Activated naive CD4-positive, alpha-beta T cell treated with anti-CD3 and anti-CD28 coated beads, Interleukin-2, amount 50 U/mL, for 72 hours (primary cell): ENCODE data around the gene FGD4. TPM values are rescaled to one million over a fixed set of nuclear protein-coding genes. Genes with fewer than 3 reads are reported as not detected.

Experiments used
- ATAC-seq, 2 donors: fragments of 150-1000 bp; cut with Tn5 transposase; 2 replicates each; pipeline ENCODE4 v1.10.0; 2021; ENCODE audit warnings: mild to moderate bottlenecking in 2 of 2, moderate library complexity in 2 of 2
- DNase-seq, 2 donors: peaks; one replicate each; pipeline ENCODE4 v3.0.0; 2021 to 2022; ENCODE audit warnings: low spot score in 2 of 2
- H3K27ac Mint-ChIP-seq, 2 donors: one replicate each; pipeline ENCODE4 v1.8.0; 2022; ENCODE audit warnings: mild to moderate bottlenecking in 2 of 2, mixed read lengths in 2 of 2
- H3K36me3 Mint-ChIP-seq, 2 donors: one replicate each; pipeline ENCODE4 v1.8.0; 2022; ENCODE audit warnings: mixed read lengths in 2 of 2
- H3K9me3 Mint-ChIP-seq, 2 donors: one replicate each; pipeline ENCODE4 v1.8.0; 2022; ENCODE audit warnings: mixed read lengths in 2 of 2
- total RNA-seq, 2 donors: library from RNA; stranded (reverse); gene quantifications; one replicate each; pipeline ENCODE4 v1.2.3, GENCODE V29; 2022

Gene FGD4
- under 1 TPM; 0.11 to 0.66 TPM for total RNA-seq

DNA sequence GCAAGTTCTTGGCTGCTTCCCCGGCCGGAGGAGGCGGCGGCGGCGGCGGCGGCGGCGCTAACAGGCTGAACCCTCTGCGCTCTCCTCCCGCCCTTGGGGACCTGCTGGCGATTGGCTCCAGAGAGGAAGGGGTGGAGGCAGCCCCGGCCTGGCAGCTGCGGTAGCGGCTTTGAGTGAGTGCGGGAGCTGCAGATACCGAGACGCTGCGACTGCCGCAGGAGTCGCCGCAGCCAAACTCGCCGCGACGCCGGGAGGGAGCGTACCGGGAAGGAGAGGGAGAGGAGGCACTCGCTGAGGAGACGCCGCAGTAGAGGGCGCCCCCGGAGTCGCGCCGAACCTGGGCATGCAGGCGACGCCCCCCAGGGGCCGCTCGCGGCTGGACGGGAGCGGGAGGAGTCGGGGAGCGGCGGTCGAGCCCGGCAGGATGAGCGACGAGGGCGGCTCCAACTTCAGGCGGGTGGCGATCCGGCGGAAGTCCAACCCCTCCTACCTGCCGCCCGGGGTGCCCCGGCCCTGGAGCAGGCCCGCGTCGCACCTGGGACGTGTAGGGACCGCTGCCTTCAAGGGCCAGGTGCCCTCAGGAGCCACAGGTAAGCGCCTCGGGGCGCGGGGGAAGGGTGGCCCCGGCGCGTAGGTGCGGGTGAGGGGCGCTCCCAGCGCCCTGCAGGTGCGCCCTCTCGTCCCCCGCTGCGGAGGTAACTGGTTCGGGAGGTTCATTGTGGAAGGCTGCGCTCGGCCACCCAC is at the start of gene FGD4:
Gene FGD4, plus strand, starts transcription at position 189 of the 744 bp plus-strand sequence.
- Mint-ChIP-seq H3K36me3 (peaks cover 0 to 5% of the 10 kb centered on the region in 2 donors), H3K9me3 (no peaks in the 10 kb centered on the region), H3K27ac (no peak within 1 kb of the TSS)
- peak; percentile 95 to 97 for ATAC-seq
- DNase-seq: peak; percentile 64 to 69

DNA sequence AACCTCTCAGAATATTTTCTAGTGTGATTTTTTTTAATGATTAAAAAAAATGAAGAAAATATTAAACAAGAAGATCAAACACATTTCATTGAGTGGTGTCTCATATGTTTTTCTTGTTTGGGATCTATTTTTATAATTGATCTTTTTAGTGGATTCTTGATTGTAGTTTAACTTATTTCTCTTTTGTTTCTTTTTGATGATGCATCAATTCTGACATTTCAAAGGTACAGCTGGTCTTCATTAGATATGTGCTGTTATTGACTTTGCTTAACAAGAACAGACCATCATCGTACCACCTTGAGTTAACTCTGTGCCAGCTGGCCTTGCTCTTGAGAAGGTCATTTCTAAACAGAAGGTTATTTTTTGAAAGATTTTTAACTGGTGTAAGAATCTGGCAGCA is 45.8 kb upstream of the FGD4 start:
- ATAC-seq (no peak), DNase-seq (no peak)
- Mint-ChIP-seq H3K36me3 (no peaks in the 10 kb centered on the region), H3K9me3 (no peaks in the 10 kb centered on the region), H3K27ac (no peak overlapping the region)

GRCh38 chr12:32357601-32358249 is 41.6 kb upstream of the FGD4 start:
- no peaks in the 10 kb centered on the region for H3K9me3 Mint-ChIP-seq
- no peak overlapping the region for H3K27ac Mint-ChIP-seq
- DNase-seq: no peak
- no peaks in the 10 kb centered on the region for H3K36me3 Mint-ChIP-seq
- no peak for ATAC-seq

DNA sequence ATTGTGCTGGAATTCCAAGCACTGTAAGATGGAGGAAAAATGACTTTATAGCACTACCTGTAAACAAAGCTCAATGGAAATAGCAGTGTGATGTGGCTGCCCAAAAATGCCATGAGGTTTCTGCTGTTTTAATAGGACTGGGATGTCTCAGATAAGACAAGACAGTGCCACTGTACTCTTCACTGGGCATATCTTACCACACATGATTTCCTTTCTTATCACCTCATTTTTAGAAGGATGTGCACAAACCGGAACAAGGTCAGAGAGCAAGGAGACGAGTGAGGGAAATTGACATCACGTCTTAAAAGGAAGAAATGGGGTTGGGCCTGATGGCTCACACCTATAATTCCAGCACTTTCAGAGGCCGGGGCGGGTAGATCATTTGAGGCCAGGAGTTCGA is 38.4 kb upstream of the FGD4 start:
- DNase-seq (no peak), ATAC-seq (no peak)
- H3K27ac Mint-ChIP-seq: no peak overlapping the region
- no peaks in the 10 kb centered on the region for H3K9me3 Mint-ChIP-seq
- no peaks in the 10 kb centered on the region for H3K36me3 Mint-ChIP-seq

- no peak overlapping the region for H3K27ac Mint-ChIP-seq
- H3K9me3 Mint-ChIP-seq: no peaks in the 10 kb centered on the region
- ATAC-seq (no peak), DNase-seq (no peak)
- H3K36me3 Mint-ChIP-seq: no peaks in the 10 kb centered on the region
Measured at GRCh38 chr12:32362892-32363291, 36.5 kb upstream of the FGD4 start.

GRCh38 chr12:32365473-32366064 is 33.8 kb upstream of the FGD4 start:
- no peak overlapping the region for H3K27ac Mint-ChIP-seq
- ATAC-seq (peak; percentile 48 to 59), DNase-seq (peak in 1 of 2 donors; percentile 32)
- no peaks in the 10 kb centered on the region for H3K9me3 Mint-ChIP-seq
- no peaks in the 10 kb centered on the region for H3K36me3 Mint-ChIP-seq

- ATAC-seq: no peak
- H3K36me3 Mint-ChIP-seq: no peaks in the 10 kb centered on the region
Measured at GRCh38 chr12:32366714-32367113, 32.6 kb upstream of the FGD4 start.

GRCh38 chr12:32367381-32367780 is 32.0 kb upstream of the FGD4 start:
- no peaks in the 10 kb centered on the region for H3K36me3 Mint-ChIP-seq

More at GRCh38 chr12:32366714-32367113, 32.6 kb upstream of the FGD4 start:
- H3K9me3 Mint-ChIP-seq: no peaks in the 10 kb centered on the region
- no peak overlapping the region for H3K27ac Mint-ChIP-seq
- no peak for DNase-seq

DNA sequence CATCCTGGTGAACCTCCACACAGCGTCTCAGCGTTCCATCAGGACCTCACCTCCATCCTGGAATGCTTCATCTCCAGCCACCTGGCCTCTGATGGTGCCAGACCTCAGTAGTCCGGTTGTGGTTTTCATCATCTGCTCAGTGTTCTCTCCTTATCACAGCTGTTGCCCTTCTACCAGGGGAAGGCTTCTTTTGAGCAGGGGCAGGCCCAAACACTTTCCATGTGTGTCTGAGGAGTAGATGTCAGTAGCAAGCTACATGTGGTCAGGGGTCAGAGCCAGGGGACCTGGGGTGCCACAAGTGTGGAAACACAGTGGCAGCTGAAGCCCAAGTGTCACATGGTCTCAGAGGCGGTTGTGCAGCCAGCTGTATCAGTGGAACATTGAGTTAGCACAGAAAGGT is 30.2 kb upstream of the FGD4 start:
- no peaks in the 10 kb centered on the region for H3K9me3 Mint-ChIP-seq
- DNase-seq (no peak), ATAC-seq (no peak)
- no peaks in the 10 kb centered on the region for H3K36me3 Mint-ChIP-seq
- no peak overlapping the region for H3K27ac Mint-ChIP-seq

More at GRCh38 chr12:32367381-32367780, 32.0 kb upstream of the FGD4 start:
- H3K9me3 Mint-ChIP-seq: no peaks in the 10 kb centered on the region
- DNase-seq (no peak), ATAC-seq (no peak)
- H3K27ac Mint-ChIP-seq: no peak overlapping the region

DNA sequence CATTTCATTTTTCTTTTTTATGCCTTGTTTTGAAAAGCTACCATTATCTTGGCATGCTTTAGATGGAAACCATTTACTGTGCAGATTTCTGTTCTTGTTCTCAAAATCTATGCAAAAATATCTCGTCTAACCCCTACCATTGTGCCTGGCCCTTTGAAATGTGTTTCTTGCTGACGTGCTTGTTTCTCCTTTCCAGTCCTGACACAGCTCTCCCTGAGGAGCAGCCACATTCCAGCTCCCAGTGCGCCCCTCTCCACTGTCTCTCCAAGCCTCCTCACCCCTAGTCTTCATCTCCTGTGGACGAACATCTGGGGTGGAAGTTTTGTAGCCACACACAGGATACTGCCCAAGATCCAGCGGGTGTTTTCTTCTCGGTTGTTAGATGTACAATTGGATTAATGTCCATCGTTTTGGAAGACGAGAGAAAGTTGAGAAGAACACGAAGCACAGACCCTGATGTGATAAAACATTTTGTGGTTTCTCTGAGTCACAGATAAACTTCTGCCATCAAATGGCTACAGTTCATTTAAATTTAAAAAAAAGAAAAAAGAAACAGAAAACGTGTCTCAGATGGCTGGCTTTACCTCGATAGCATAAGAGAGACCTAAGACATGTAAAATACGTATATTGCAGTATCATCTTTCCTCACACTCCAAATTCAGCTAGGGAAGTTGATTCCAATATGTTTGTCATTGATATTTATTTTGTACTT is 21.9 kb upstream of the FGD4 start:
- ATAC-seq: no peak
- no peak overlapping the region for H3K27ac Mint-ChIP-seq
- DNase-seq: no peak

GRCh38 chr12:32379213-32379612 is 20.1 kb upstream of the FGD4 start:
- no peaks in the 10 kb centered on the region for H3K9me3 Mint-ChIP-seq
- DNase-seq: no peak
- no peak for ATAC-seq
- no peak overlapping the region for H3K27ac Mint-ChIP-seq
- no peaks in the 10 kb centered on the region for H3K36me3 Mint-ChIP-seq

More for the DNA sequence above, 21.9 kb upstream of the FGD4 start:
- H3K9me3 Mint-ChIP-seq: no peaks in the 10 kb centered on the region
- H3K36me3 Mint-ChIP-seq: no peaks in the 10 kb centered on the region

GRCh38 chr12:32379667-32380066 is 19.7 kb upstream of the FGD4 start:
- no peaks in the 10 kb centered on the region for H3K9me3 Mint-ChIP-seq
- DNase-seq: no peak
- H3K36me3 Mint-ChIP-seq: no peaks in the 10 kb centered on the region
- H3K27ac Mint-ChIP-seq: no peak overlapping the region
- no peak for ATAC-seq

GRCh38 chr12:32382226-32382625 is 17.1 kb upstream of the FGD4 start:
- H3K27ac Mint-ChIP-seq: no peak overlapping the region
- H3K36me3 Mint-ChIP-seq: no peaks in the 10 kb centered on the region
- DNase-seq (no peak), ATAC-seq (no peak)
- H3K9me3 Mint-ChIP-seq: no peaks in the 10 kb centered on the region

DNA sequence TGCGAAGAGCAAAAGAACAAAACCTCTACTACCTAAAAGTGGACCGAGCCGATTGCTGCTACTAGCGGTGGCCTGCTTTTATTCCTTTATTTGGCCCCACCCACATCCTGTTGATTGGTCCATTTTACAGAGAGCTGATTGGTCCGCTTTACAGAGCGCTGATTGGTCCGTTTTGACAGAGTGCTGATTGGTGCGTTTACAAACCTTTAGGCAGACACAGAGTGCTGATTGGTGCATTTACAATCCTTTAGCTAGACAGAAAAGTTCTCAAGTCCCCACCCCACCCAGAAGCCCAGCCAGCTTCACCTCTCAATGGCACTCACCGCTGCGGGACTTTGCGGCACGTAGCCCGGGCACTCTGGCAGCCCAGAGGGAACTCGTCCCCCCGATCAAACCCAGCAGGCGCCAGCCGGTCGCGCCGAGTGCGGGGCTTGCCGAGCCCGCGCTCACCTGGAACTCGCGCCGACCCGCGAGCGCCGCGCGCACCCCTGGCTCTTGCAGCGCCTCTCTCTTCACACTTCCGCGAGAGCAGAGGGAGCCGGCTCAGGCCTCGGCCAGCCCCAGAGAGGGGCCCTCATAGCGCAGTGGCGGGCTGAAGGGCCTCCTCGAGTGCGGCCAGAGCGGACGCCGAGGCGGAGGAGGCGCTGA is 8.7 kb upstream of the FGD4 start:
- H3K36me3 Mint-ChIP-seq: no peaks in the 10 kb centered on the region
- H3K9me3 Mint-ChIP-seq: no peaks in the 10 kb centered on the region
- DNase-seq: peak in 1 of 2 donors; percentile 17
- no peak overlapping the region for H3K27ac Mint-ChIP-seq
- peak; percentile 46 to 75 for ATAC-seq

DNA sequence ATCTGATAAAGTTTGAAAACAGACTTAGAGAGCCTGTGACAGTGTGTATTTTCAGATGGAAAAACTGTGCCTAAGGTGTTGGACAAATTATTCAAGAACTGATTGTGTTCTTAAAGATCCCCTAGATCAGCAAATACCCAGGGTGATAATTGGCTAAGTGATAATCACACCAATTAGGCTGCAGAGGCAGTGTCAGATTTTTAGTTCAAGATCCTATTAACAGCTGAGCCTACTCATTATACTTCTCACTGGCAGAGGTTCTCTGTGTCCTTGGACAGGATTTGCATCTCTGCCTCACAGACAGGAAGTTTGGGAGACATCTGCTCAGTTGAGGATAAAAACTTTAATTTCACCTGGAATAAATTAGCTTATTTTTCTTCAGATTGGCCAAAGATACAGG is 4.3 kb upstream of the FGD4 start:
- no peak for DNase-seq
- Mint-ChIP-seq H3K27ac (no peak overlapping the region), H3K36me3 (peaks cover 0 to 5% of the 10 kb centered on the region in 2 donors), H3K9me3 (no peaks in the 10 kb centered on the region)
- ATAC-seq: no peak

DNA sequence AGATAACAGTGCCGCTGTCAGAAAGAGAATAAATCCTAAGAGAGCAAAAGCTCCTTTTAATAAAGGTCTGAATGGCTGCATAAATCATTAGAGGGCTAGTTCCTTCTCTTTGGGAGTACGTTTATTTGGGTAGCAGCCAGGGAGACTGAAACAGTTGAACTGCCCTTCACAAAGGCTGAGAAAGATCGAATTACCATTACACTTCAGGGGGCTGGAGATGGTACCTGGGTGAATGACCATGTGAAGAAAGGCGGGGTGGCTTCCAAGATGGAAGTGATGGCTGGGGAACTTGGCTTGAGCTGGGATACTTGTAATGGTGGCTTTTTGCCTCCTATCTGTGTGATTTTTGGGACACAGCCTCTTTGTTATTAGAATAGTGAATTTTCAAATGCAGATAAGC is 1.7 kb upstream of the FGD4 start:
- no peaks in the 10 kb centered on the region for H3K9me3 Mint-ChIP-seq
- peaks cover 0 to 5% of the 10 kb centered on the region in 2 donors for H3K36me3 Mint-ChIP-seq
- ATAC-seq (no peak), DNase-seq (no peak)
- no peak overlapping the region for H3K27ac Mint-ChIP-seq

DNA sequence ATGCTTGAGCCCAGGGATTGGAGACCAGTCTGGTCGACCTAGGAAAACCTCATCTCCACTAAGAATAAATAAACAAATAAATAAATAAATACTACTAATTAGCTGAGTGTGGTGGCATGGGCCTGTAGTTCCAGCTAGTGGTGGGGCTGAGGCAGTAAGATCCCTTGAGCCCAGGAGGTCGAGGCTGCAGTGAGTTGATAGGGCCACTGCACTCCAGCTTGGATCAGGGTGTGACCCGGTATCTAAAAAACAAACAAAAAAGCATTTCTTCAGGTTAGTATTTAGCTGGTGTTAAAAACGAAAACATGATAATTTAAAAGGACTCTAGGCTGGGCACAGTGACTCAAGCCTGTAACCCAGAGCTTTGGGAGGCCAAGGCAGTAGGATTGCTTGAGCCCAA is 1.2 kb upstream of the FGD4 start:
- H3K27ac Mint-ChIP-seq: no peak overlapping the region
- H3K9me3 Mint-ChIP-seq: no peaks in the 10 kb centered on the region
- DNase-seq (no peak), ATAC-seq (no peak)
- peaks cover 0 to 5% of the 10 kb centered on the region in 2 donors for H3K36me3 Mint-ChIP-seq
